Measurements from ENCODE around the gene ANXA5. TPM values are rescaled to one million over a fixed set of nuclear protein-coding genes. Genes with fewer than 3 reads are reported as not detected.

The ANXA5 gene
- total and polyA plus RNA-seq, 2 experiments from 2014 or later: 129 to 181 TPM

- TF ChIP-seq, protein P1, sequence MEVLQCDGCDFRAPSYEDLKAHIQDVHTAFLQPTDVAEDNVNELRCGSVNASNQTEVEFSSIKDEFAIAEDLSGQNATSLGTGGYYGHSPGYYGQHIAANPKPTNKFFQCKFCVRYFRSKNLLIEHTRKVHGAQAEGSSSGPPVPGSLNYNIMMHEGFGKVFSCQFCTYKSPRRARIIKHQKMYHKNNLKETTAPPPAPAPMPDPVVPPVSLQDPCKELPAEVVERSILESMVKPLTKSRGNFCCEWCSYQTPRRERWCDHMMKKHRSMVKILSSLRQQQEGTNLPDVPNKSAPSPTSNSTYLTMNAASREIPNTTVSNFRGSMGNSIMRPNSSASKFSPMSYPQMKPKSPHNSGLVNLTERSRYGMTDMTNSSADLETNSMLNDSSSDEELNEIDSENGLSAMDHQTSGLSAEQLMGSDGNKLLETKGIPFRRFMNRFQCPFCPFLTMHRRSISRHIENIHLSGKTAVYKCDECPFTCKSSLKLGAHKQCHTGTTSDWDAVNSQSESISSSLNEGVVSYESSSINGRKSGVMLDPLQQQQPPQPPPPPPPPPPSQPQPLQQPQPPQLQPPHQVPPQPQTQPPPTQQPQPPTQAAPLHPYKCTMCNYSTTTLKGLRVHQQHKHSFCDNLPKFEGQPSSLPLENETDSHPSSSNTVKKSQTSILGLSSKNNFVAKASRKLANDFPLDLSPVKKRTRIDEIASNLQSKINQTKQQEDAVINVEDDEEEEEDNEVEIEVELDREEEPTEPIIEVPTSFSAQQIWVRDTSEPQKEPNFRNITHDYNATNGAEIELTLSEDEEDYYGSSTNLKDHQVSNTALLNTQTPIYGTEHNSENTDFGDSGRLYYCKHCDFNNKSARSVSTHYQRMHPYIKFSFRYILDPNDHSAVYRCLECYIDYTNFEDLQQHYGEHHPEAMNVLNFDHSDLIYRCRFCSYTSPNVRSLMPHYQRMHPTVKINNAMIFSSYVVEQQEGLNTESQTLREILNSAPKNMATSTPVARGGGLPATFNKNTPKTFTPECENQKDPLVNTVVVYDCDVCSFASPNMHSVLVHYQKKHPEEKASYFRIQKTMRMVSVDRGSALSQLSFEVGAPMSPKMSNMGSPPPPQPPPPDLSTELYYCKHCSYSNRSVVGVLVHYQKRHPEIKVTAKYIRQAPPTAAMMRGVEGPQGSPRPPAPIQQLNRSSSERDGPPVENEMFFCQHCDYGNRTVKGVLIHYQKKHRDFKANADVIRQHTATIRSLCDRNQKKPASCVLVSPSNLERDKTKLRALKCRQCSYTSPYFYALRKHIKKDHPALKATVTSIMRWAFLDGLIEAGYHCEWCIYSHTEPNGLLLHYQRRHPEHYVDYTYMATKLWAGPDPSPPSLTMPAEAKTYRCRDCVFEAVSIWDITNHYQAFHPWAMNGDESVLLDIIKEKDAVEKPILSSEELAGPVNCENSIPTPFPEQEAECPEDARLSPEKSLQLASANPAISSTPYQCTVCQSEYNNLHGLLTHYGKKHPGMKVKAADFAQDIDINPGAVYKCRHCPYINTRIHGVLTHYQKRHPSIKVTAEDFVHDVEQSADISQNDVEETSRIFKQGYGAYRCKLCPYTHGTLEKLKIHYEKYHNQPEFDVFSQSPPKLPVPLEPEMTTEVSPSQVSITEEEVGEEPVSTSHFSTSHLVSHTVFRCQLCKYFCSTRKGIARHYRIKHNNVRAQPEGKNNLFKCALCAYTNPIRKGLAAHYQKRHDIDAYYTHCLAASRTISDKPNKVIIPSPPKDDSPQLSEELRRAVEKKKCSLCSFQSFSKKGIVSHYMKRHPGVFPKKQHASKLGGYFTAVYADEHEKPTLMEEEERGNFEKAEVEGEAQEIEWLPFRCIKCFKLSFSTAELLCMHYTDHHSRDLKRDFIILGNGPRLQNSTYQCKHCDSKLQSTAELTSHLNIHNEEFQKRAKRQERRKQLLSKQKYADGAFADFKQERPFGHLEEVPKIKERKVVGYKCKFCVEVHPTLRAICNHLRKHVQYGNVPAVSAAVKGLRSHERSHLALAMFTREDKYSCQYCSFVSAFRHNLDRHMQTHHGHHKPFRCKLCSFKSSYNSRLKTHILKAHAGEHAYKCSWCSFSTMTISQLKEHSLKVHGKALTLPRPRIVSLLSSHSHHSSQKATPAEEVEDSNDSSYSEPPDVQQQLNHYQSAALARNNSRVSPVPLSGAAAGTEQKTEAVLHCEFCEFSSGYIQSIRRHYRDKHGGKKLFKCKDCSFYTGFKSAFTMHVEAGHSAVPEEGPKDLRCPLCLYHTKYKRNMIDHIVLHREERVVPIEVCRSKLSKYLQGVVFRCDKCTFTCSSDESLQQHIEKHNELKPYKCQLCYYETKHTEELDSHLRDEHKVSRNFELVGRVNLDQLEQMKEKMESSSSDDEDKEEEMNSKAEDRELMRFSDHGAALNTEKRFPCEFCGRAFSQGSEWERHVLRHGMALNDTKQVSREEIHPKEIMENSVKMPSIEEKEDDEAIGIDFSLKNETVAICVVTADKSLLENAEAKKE (CRISPR knock-in tag; IDR thresholded peaks at IDR 0.05): no peak
- no peak for TF ChIP-seq POLR2AphosphoS5 (IDR thresholded peaks at IDR 0.05; ENCODE audit: low read depth)
- no peak for TF ChIP-seq CREB1 (CRISPR knock-in tag; IDR thresholded peaks at IDR 0.05; ENCODE audit: low read depth)
- TF ChIP-seq NANOG (IDR thresholded peaks at IDR 0.05; ENCODE audit: borderline replicate concordance): no peak
- TF ChIP-seq EZH2phosphoT487 (IDR thresholded peaks at IDR 0.05; ENCODE audit: unreplicated experiment): no peak
- TF ChIP-seq EZH2 (IDR thresholded peaks at IDR 0.05; ENCODE audit: low read depth, unreplicated experiment): no peak
- no peak for TF ChIP-seq REST (IDR thresholded peaks at IDR 0.05; ENCODE audit: unreplicated experiment)
Observed at GRCh38 chr4:121676345-121677075, 20.3 kb downstream of the ANXA5 start (continued).
